Activated CD8-positive, alpha-beta memory T cell treated with anti-CD3 and anti-CD28 coated beads, Interleukin-2, amount 50 U/mL, for 24 hours (primary cell): Measurements from ENCODE around the gene CHST13.

Experiments
- DNase-seq: peaks from one replicate; pipeline ENCODE4 v3.0.0-alpha.2; 2020; ENCODE audit errors: extremely low read depth

Gene CHST13

GRCh38 chr3:126540342-126540849, 16.4 kb downstream of the CHST13 start:
- DNase-seq: no peak

- no peak for DNase-seq
Observed at GRCh38 chr3:126540951-126541627, 17.1 kb downstream of the CHST13 start.

GRCh38 chr3:126541628-126542339, 17.8 kb downstream of the CHST13 start:
- DNase-seq: no peak

- DNase-seq: no peak
Observed at GRCh38 chr3:126542340-126543241, 18.6 kb downstream of the CHST13 start.

GRCh38 chr3:126543457-126544061, 19.6 kb downstream of the CHST13 start:
- no peak for DNase-seq

GRCh38 chr3:126544596-126545281, 20.8 kb downstream of the CHST13 start:
- DNase-seq: no peak

GRCh38 chr3:126545544-126545943, 21.6 kb downstream of the CHST13 start:
- no peak for DNase-seq

- DNase-seq: no peak
Observed at GRCh38 chr3:126546013-126546412, 22.1 kb downstream of the CHST13 start.

- no peak for DNase-seq
Observed at GRCh38 chr3:126546549-126547239, 22.7 kb downstream of the CHST13 start.

GRCh38 chr3:126547721-126548120, 23.8 kb downstream of the CHST13 start:
- no peak for DNase-seq

GRCh38 chr3:126548556-126549466, 24.9 kb downstream of the CHST13 start:
- no peak for DNase-seq

GRCh38 chr3:126549861-126550487, 26.0 kb downstream of the CHST13 start:
- DNase-seq: no peak

- no peak for DNase-seq
Observed at GRCh38 chr3:126550488-126551051, 26.6 kb downstream of the CHST13 start.

GRCh38 chr3:126551121-126551838, 27.3 kb downstream of the CHST13 start:
- no peak for DNase-seq

GRCh38 chr3:126551839-126552687, 28.1 kb downstream of the CHST13 start:
- DNase-seq: no peak

- no peak for DNase-seq
Observed at GRCh38 chr3:126552688-126553283, 28.8 kb downstream of the CHST13 start.
